GM03348 (cell line): ENCODE measurements around the gene EPHA1.
"Not testable (repeated sequence)": the region's sequence is repeated elsewhere in the genome, so short reads cannot be mapped to it uniquely, and the experiment has no call there.

Experiments
- DNase-seq: peaks from one replicate; pipeline ENCODE4 v3.0.0; 2012; ENCODE audit warnings: low spot score

Gene EPHA1

DNA sequence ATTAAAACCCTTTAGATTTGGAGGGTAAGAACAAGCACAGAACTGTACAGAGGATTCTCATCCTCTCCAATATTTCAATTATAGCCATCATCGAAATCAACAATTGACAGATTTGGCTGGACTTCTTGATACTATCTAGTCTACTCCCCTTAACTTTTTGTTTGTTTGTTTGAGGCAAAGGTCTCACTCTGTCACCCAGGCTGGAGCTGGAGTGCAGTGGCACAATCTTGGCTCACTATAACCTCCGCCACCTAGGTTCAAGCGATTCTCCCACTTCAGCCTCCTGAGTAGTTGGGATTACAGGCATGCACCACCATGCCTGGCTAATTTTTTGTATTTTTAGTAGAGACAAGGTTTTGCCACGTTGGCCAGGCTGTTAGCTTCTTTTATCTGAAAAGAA, 6.4 kb downstream of the EPHA1 start:
- not testable (repeated sequence) for DNase-seq

DNA sequence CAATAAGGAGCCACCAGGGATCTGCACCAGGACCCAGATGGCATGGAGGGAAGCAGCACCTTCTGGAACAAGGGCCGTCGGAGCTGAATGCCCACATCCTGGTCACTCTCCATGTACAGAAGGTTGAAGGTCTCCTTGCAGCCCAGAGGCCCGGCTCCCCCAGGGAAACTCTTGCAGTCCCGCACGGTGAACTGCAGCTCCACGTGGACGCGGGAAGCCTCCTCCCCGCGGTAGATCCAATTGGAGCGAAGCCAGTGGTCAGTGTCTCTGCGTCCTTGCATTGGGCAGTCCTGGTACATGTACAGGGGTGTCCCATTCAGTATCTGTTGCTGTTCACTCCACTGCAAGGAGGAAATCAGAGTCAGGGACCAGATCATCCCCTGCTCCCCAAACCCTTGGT, 7.4 kb downstream of the EPHA1 start:
- no peak for DNase-seq

DNA sequence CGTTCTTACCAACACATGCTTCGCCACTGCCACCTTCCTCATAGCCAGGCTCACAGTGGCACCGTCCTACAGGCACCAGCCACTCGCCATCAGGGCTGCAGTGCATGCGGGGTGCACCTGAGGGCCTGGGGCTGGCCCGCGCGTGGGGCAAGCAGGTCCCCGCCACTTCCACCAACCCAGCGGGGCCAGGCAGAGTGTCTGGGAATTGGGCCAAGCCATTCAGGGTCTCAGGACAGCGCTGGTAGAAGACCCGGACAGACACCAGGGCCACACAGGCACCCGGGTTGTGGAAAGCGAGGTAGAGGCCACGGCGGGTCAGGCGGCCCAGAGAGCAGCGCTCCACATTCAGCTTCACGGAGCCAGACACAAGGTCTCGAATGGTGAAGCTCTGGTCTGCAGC, 9.0 kb downstream of the EPHA1 start:
- DNase-seq: no peak

DNA sequence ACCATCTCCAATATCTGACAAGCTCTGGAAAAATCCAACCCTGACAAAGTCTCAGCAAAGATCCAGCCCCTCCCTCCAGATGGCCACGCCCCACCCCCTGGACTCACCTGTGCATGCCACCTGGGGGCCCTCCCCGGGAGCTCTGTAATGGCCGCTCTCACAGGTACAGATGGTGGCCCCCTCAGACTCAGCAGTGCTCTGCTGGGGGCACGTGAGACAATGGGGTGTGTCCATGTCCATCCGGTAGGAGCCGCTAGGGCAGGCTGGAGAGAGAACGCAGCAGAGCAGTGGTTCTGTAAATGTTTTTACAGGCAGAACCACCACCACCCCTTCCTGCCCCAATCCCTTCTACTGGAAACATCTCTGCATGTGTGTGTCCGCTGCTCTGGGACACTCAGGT, 9.5 kb downstream of the EPHA1 start:
- DNase-seq: no peak

DNA sequence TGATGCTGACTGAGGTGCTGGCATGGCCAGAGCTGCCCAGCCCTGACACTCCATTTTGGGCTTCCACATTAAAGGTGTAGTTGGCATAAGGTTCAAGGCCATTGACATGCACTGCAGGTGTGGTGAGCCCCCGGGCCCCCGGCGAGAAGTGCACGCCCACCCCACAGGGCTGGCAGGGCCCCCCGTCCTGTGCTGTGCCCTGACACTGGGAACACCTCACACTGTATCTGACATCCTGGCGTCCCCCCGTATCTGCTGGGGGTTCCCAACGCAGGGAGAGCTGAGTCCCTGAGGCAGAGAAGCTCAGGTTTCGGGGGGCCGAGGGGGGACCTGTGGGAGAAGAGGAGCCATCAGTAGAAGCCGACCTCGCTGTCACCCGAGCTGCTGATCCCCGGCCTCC, 10.0 kb downstream of the EPHA1 start:
- no peak for DNase-seq

DNA sequence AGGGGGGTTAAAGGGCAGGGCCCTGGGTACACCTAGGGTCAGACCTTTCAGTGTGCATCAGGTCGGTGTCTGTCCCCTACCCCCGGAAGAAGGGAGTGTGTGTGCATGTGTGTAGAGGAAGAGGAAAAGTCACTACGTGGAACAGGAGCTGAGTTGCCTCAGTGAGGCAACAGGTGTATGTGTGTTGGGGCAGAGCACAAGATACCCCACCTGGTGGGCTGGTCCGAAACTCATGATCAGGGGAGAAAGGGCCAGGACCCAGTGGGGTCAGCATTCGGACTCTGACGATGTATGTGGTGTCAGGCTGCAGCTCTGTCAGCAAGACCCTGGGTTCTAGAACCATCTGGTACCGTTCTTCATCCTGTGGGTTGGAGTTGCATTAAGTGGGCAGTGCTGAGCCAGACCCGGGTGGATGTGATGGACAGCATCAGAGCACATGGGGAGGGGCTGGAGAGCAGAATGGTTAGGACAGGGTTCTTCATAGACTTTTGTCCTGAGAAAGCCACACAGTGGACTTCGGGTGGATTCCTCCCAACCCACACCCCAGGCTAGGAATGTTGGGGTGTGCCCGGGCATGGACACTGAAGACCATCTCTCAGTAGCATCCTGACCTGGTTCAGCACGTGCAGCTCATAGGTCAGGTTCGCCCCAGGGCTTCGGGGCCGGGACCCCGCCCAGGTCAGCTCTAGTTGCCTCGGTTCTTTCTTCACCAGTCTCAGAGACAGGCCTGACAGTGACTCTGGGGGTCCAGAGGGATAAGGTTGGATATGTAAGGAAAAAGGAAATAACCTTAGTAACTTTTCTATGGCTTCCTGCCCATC, 10.7 kb downstream of the EPHA1 start:
- DNase-seq: no peak

DNA sequence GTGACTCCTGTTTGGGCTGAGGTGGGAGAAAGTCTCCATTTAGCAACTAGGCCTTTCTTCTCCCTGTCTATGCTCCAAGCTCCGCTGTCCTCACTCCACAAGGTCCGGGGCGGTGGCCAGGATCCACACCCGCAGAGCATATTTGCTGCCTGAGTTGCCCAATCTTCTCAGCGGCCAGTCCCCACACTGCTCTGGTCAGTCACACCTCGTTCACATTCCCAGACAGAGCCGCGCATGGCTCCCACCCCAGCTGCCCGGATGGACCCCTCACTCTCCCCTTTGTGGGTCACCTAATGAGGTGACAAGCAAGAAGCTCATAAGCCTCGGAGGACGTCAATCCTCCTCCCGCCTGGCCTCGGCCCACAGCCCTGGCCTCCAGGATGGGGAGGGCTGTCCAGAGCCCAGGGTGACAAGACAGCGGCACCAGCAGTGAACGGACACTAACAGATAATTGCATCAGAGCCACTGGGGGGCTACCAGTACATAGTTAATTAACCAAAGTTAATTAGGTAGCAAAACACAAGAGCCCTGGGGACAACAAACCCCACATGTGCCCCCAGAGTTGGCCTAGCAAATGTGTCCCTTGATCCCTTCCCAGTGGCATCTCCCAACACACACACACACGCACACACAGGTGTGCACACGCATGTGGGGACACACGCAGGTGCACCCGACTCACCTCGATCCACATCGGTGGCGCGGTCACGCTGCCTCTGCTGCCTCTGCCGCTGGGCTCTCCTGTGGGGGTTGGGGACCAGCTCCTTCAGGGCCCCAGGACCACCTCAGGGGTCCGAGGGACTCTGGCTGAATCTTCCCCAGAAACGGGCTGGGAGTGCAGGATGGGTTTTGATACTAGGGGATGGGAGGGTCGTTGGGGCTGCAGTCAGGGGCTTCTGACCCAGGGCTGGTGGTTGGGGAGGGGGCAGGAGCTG, 11.8 kb downstream of the EPHA1 start:
- DNase-seq: no peak

DNA sequence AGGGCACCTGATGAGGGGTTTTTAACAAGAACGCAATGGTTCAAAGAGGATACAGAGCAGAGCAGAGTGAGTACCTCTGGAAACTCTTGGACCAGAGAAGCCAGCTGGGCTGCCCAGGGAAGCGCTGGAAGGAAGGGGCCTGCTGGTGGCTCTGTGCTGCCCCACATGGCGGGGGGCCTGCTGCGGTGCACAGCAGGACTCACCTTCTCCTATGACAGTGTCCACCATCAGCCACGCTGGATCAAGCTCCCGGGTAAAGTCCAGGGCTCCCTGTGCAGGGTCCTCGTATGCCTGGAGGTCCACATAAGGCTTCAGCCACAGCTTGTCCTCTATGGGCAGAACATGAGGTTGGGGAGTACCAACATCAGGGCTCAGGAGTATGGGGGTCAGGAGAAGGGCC, 12.5 kb downstream of the EPHA1 start:
- no peak for DNase-seq

DNA sequence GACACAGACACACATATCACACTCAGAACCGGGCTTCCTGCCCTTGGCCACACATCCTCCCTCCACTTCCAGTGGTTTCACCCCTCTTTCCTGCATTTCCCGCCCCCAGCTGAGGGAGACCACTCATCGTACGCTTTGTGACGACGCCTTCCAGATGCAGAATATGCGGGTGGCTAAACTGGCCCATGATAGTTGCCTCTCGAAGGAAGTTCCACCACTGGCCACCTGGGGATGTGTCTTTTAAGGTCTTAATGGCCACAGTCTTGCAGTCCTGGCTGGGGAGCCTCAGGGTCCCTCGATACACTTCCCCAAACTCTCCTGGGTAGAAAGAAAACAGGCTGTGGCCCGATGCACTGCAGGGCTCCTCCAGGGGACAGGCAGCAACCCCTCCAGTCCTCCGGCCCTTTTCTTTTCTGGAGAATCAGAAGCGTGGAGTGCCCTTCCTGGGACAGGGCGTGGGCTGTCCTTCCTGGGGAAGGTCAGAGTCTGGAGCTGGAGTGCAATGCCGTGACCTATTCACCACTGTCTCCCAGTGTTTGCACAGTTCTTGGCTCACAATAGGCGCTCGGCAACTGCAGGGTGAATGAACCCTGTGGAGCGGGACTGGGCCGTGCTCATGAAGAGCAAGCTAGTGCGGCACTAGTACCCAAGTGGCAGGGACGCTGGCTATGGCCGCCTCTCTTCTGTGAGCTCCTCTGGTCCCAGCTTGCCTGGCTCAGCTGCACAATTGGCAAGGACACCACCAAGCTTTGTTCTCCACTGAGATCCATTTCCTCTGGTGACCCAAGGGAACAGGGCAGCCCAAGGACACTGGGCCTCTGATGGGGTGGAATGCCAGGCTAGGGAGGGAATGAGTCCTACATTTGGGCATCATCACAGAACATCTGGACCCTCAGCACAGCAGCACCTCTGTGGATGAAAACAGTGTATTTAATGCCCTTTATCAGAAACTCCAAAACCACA, 13.2 kb downstream of the EPHA1 start:
- DNase-seq: no peak

DNA sequence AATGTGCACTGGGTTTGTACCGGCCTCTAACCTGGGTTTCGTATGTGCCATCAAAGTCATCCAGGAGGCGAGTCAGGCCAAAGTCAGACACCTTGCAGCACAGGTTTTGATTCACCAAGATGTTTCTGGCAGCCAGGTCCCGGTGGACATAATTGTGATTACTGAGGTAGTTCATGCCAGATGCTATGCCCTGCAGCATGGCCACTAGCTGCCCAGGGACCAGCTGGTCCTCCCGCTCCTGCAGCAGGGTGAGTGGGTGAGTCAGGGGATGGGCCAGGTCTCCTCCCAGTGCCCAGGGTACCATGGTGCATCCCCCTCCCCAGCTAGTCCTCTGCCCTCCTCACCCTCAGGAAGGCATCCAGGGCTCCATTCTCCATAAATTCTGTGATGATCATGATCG, 13.9 kb downstream of the EPHA1 start:
- no peak for DNase-seq

DNA sequence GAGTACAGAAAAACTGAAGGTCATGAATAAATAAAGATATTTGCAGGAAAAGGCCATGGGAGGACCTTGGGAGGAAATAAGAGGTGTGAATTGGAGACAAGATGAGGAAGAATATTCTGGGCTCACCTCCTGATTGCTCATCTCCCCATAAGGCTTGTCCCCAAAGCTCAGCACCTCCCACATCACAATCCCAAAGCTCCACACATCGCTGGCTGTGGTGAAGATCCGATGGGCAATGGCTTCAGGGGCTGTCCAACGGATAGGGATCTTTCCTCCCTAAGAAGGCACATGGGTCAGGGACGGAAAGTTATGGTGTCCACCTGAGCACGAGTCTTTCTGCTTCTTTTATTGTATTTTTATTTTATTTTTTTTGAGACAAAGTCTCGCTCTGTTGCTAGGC, 14.6 kb downstream of the EPHA1 start:
- no peak for DNase-seq

DNA sequence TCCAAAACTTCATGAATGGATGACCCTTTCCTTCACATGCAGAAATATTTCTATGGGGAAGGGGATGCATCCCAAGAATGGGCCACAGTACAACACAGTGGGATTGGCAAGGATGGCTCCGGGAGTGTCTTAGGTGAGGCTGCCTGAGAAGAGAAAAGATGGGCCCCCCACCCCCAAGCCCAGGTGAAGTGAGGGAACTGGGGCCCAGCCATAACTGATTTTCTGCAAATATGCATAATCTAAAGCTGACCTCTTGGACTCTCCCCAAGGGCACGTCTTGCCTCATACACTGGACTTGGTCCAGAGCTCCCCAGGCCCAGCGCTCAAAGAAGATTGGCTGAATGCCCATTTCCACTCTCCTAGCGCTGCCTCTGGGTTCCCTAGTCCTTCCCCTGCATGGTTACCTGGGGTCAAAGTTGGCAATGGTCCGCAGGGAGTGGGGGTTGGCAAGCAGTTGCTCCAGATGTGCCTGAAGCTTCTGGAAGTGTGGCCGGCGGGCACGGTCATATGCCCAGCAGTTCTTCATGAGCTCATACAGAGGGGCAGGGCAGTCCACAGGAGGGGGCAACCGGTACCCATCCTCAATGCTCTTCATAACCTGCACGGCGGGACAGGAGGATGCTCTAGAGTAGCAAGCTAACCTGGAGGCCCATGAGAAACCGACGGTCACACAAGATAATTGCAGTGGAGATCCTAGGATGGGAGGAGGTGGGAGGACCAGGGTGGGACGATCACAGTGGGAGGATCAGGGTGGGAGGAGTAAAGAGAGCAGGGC, 15.2 kb downstream of the EPHA1 start:
- no peak for DNase-seq

DNA sequence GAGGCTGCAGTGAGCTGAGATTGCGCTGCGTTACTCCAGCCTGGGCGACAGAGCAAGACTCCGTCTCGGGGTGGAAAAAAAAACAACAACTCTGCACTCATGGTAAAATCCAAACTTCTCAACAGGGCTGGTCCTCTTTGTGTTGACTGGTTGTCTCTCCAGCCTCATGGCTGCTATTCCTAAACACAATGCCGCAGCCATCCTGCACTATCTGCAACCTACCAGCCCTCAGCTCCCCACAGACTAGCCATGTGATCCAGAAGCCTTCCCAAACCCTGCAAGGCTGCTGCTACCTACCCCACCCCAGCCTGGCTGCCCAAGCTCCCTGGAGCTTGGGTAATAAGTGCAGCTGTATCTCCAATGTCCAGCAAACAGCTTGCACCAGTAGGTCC, 15.8 kb downstream of the EPHA1 start:
- no peak for DNase-seq

DNA sequence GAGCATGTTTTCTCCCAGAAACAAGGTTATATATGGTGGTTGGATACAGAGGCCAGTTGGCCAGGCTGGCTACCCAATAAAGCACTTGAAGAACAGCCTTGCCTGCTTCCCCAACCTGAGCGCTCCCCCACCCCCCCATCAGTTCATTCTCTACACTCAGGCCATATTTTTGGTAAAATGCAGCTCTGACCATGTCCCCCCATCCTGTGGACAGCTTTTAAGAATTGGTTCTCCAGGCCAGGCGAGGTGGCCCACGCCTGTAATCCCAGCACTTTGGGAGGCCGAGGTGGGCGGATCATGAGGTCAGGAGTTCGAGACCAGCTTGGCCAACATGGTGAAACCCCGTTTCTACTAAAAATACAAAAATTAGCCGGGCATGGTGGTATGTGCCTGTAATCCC, 16.2 kb downstream of the EPHA1 start:
- DNase-seq: not testable (repeated sequence)

DNA sequence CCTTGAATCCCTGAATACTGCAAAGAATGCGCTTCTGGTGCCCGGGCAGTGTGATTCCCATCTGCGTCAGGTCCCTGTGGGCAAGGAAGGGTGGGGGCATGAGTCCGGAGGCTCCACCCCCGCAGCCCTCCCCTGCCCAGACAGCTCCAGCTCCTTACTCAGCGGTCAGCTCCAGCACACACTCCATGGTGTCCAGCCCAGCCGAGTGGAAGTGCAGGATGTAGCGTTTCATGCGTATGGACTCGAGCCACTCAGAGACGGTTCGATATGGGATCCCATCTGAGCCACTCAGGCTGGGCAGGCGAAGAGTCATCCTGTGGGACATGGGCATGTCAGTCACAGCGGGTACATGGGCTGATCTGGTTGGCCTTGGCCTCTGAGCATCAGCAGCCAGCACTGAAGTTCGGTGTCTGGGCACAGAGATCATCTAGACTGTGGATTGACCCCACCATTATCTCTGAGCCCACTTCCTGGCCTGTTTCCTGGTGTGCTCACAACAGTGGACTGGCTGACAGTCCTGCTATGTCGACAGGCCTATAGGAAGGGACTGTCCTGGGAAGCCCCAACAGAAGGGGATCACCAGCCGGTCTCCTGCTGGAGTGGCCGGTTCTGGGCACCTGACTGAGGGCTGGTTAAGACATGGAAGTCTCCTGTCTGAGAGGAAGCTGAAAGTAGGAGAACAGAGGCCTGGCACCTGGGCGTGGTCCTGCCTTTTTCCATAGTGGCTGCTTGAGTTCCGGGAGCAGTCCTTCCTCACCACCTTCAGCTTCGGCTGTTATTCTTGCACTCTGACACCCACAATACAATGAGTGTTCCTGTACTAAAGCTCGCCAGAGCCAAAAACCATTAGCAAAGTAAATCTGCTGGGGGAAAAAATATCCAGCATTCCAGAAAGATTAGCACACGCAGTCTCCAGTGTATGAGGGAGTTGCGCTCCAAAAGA, 16.9 kb downstream of the EPHA1 start:
- peak; percentile 83 for DNase-seq

DNA sequence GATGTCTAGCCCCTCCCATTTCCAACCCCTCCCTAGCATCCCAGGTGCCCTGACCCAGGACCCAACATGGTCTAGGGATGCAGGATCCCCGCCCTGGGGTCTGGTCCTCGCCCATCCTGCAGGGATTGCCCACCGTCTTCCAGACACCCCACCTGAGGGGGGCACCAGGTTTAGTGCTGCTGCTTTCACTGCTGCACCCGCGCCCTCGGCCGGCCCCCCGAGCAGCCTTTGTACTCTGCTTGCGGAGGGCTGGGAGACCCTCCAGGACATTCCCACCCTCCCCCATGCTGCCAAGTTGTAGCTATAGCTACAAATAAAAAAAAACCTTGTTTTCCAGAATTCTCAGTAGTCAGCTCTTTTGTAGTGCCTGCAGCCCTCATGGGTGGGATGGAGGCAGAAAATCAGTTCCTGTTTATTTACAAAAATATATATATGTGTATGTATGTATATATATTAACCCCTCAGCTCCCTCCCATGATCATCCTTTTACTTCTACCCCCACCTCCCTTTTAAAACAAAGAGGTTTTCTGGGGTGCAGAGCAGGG, 17.8 kb downstream of the EPHA1 start:
- no peak for DNase-seq

DNA sequence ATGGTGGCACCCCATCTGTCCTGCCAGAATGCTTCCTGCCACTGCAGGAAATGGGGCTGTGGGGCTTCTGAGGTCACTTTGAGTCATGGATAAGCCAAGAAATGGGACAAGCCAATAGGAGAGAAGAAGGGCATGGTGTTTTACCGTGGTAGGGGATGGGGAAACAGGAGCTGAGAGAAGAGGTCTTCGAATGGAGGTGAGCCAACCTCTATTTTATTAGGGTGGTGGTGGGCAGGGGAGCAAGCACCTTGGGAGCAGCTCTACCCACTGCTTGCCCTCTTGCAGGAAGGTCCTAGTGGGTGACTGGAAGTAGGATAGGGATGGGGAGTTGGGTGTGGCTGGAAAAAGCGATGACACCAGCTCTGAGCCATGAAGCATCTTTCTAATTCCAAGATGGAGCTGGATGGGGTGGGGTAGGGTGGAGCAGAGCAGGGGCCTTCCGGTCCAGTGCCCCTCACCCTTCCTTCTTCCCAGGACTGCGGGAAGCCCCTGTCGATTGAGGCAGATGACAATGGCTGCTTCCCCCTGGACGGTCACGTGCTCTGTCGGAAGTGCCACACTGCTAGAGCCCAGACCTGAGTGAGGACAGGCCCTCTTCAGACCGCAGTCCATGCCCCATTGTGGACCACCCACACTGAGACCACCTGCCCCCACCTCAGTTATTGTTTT, 18.4 kb downstream of the EPHA1 start:
- no peak for DNase-seq

DNA sequence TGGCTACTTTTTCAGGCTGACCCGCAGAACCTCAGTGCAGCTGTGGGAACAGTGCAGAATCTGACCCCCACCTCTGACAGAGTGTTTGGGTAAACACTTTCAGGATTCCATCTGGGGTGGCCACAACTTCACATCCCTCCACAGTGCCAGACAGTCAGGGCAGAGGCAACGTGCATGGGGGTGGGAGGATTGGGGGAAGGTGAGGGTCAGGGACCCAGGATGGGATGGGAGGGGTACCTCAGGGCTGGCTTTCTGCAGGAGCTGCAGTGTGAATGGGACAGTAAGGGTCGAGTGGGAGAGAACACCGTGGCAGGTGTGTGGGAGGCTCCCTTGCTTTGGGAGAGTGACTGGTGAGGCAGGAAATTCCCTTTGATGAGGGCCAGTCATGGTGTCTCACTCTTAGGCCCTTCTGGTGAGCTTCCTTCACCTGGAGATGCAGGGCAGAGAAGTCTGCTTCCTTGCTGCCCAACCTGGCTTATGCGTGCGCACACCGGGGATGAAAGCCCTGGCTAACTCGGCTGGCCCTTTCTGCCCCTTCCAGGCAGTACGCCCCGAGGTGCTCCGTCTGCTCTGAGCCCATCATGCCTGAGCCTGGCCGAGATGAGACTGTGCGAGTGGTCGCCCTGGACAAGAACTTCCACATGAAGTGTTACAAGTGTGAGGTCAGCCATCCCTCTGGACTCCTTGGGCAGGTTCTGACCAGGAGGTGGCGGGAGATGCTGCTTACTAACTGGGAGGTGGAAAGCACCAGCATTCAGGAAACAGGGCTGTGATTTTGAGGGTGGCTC, 19.1 kb downstream of the EPHA1 start:
- no peak for DNase-seq
